ENCODE data around the gene ZNF423.

The ZNF423 gene

GRCh38 chr16:49631187-49632041 is 224.5 kb downstream of the ZNF423 start:
- DNase-seq (ENCODE audit: extremely low read depth, insufficient read length), result no peak
- no peak overlapping the region for H3K4me3 ChIP-seq (replicated peaks; ENCODE audit: low read depth, low read length)
- H3K36me3 ChIP-seq (ENCODE audit: control insufficient read depth, insufficient read depth, low read length), result no peaks in the 10 kb centered on the region
- TF ChIP-seq CTCF (IDR thresholded peaks at IDR 0.05; ENCODE audit: insufficient read depth, low read length, poor library complexity, severe bottlenecking), result no peak
- no peaks in the 10 kb centered on the region for H3K27me3 ChIP-seq (replicated peaks; ENCODE audit: control insufficient read depth, insufficient read depth, low read length)

- Histone ChIP-seq H3K27me3 (replicated peaks; ENCODE audit: control insufficient read depth, insufficient read depth, low read length) (no peaks in the 10 kb centered on the region), H3K4me3 (replicated peaks; ENCODE audit: low read depth, low read length) (no peak overlapping the region), H3K36me3 (ENCODE audit: control insufficient read depth, insufficient read depth, low read length) (no peaks in the 10 kb centered on the region)
- no peak for DNase-seq (ENCODE audit: extremely low read depth, insufficient read length)
- no peak for TF ChIP-seq CTCF (IDR thresholded peaks at IDR 0.05; ENCODE audit: insufficient read depth, low read length, poor library complexity, severe bottlenecking)
Measured at GRCh38 chr16:49630783-49631182, 225.1 kb downstream of the ZNF423 start.

GRCh38 chr16:49629851-49630250 is 226.1 kb downstream of the ZNF423 start:
- H3K27me3 ChIP-seq (replicated peaks; ENCODE audit: control insufficient read depth, insufficient read depth, low read length), result no peaks in the 10 kb centered on the region
- no peaks in the 10 kb centered on the region for H3K36me3 ChIP-seq (ENCODE audit: control insufficient read depth, insufficient read depth, low read length)
- no peak for TF ChIP-seq CTCF (IDR thresholded peaks at IDR 0.05; ENCODE audit: insufficient read depth, low read length, poor library complexity, severe bottlenecking)
- no peak overlapping the region for H3K4me3 ChIP-seq (replicated peaks; ENCODE audit: low read depth, low read length)
- no peak for DNase-seq (ENCODE audit: extremely low read depth, insufficient read length)

- Histone ChIP-seq H3K27me3 (replicated peaks; ENCODE audit: control insufficient read depth, insufficient read depth, low read length) (no peaks in the 10 kb centered on the region), H3K4me3 (replicated peaks; ENCODE audit: low read depth, low read length) (no peak overlapping the region), H3K36me3 (ENCODE audit: control insufficient read depth, insufficient read depth, low read length) (no peaks in the 10 kb centered on the region)
- DNase-seq (ENCODE audit: extremely low read depth, insufficient read length), result no peak
- no peak for TF ChIP-seq CTCF (IDR thresholded peaks at IDR 0.05; ENCODE audit: insufficient read depth, low read length, poor library complexity, severe bottlenecking)
Measured at GRCh38 chr16:49628148-49628547, 227.8 kb downstream of the ZNF423 start.

GRCh38 chr16:49625311-49626065 is 230.4 kb downstream of the ZNF423 start:
- H3K27me3 ChIP-seq (replicated peaks; ENCODE audit: control insufficient read depth, insufficient read depth, low read length), result no peaks in the 10 kb centered on the region
- H3K36me3 ChIP-seq (ENCODE audit: control insufficient read depth, insufficient read depth, low read length), result no peaks in the 10 kb centered on the region
- no peak overlapping the region for H3K4me3 ChIP-seq (replicated peaks; ENCODE audit: low read depth, low read length)
- no peak for TF ChIP-seq CTCF (IDR thresholded peaks at IDR 0.05; ENCODE audit: insufficient read depth, low read length, poor library complexity, severe bottlenecking)
- no peak for DNase-seq (ENCODE audit: extremely low read depth, insufficient read length)
